Measurements from ENCODE around the gene OPTC. TPM values are rescaled to one million over a fixed set of nuclear protein-coding genes. Genes with fewer than 3 reads are reported as not detected.

The OPTC gene
- total and polyA plus RNA-seq, 2 donors (not counting 1 experiment from before 2014, with no cell fraction given): not detected

- no peaks in the 10 kb centered on the region for H3K79me2 ChIP-seq (ENCODE audit: control insufficient read depth, insufficient read depth, low read length)
- ATAC-seq (ENCODE audit: low read depth) (no peak), DNase-seq (no peak)
- H3K9ac ChIP-seq (ENCODE audit: low read length): no peak overlapping the region
- Mint-ChIP-seq H3K27me3 (no peaks in the 10 kb centered on the region), H3K9me3 (ENCODE audit: insufficient read depth) (no peaks in the 10 kb centered on the region), H3K27ac (no peak overlapping the region), H3K4me3 (no peak overlapping the region), H3K4me1 (no peaks in the 10 kb centered on the region)
- H3K4me1 ChIP-seq (ENCODE audit: control insufficient read depth in 2 of 2, insufficient read depth in 2 of 2, low read length in 2 of 2): no peaks in the 10 kb centered on the region
- H3K27ac ChIP-seq (ENCODE audit: low read length in 2 of 2): no peak overlapping the region
- H3K9me3 ChIP-seq (ENCODE audit: control extremely low read depth in 1 of 3, control insufficient read depth in 2 of 3, insufficient read depth in 1 of 3, low read length in 2 of 3): no peaks in the 10 kb centered on the region
- no peak overlapping the region for H2AFZ ChIP-seq (ENCODE audit: insufficient read depth, low read depth, low read length, poor library complexity, severe bottlenecking)
- ChIA-PET CTCF (interaction anchor here (0.9 kb wide), 1 partner anchor 175 kb away, joined by 4 read pairs; no protein-coding TSS in a partner anchor), POLR2A (no interaction called here)
- no peaks in the 10 kb centered on the region for H3K27me3 ChIP-seq (replicated peaks in 1 of 4; ENCODE audit: control extremely low read depth in 1 of 4, control insufficient read depth in 3 of 4, insufficient read depth in 4 of 4, low read length in 3 of 4)
- no peak overlapping the region for H3K4me2 ChIP-seq (replicated peaks; ENCODE audit: low read depth, low read length, poor library complexity, severe bottlenecking)
- TF ChIP-seq EZH2 (IDR thresholded peaks at IDR 0.05; ENCODE audit: borderline replicate concordance, insufficient read depth, low read depth, low read length, poor library complexity, severe bottlenecking) (no peak), CTCF (IDR thresholded peaks at IDR 0.05) (no peak)
- intact Hi-C loops (cut with micrococcal nuclease): no loop called here
- H3K4me3 ChIP-seq (ENCODE audit: control extremely low read depth in 1 of 5, extremely low read depth in 1 of 5, insufficient read depth in 1 of 5, low read depth in 2 of 5, low read length in 4 of 5): no peak overlapping the region
- no peaks in the 10 kb centered on the region for H4K20me1 ChIP-seq (ENCODE audit: control insufficient read depth, insufficient read depth, low read length, poor library complexity, severe bottlenecking)
- no peaks in the 10 kb centered on the region for H3K36me3 ChIP-seq (replicated peaks in 1 of 2; ENCODE audit: control extremely low read depth in 1 of 2, control insufficient read depth in 1 of 2, extremely low read depth in 1 of 2, insufficient read depth in 2 of 2, low read length in 1 of 2)
- WGBS (ENCODE audit: insufficient coverage): 82% methylated on average over 6 of the region's 6 CpGs
These were observed 32.6 kb downstream of the OPTC start for GRCh38 chr1:203526572-203526971.

DNA sequence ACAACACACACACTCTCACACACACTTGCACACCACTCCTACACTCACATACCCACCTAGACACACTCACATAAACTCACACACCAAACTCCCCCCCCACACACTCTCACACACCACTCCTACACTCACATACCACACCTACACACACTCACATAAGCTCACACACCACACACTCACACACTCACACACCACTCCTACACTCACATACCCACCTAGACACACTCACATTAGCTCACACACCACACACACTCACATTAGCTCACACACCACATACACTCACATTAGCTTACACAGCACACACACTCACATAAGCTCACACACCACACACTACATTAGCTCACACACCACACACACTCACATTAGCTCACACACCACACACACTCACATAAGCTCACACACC, 33.1 kb downstream of the OPTC start:
- ChIA-PET CTCF (interaction anchor here (0.6 to 1.3 kb wide), 3 partner anchors 33 to 355 kb away, joined by 3 to 4 read pairs (median 3); partner anchors contain the start of gene OPTC), POLR2A (no interaction called here)
- Histone ChIP-seq H2AFZ (ENCODE audit: insufficient read depth, low read depth, low read length, poor library complexity, severe bottlenecking) (no peak overlapping the region), H3K27ac (ENCODE audit: low read length in 2 of 2) (no peak overlapping the region), H3K4me2 (replicated peaks; ENCODE audit: low read depth, low read length, poor library complexity, severe bottlenecking) (no peak overlapping the region), H3K4me1 (ENCODE audit: control insufficient read depth in 2 of 2, insufficient read depth in 2 of 2, low read length in 2 of 2) (no peaks in the 10 kb centered on the region), H3K36me3 (replicated peaks in 1 of 2; ENCODE audit: control extremely low read depth in 1 of 2, control insufficient read depth in 1 of 2, extremely low read depth in 1 of 2, insufficient read depth in 2 of 2, low read length in 1 of 2) (no peaks in the 10 kb centered on the region), H4K20me1 (ENCODE audit: control insufficient read depth, insufficient read depth, low read length, poor library complexity, severe bottlenecking) (no peaks in the 10 kb centered on the region), H3K27me3 (replicated peaks in 1 of 4; ENCODE audit: control extremely low read depth in 1 of 4, control insufficient read depth in 3 of 4, insufficient read depth in 4 of 4, low read length in 3 of 4) (no peaks in the 10 kb centered on the region), H3K9me3 (ENCODE audit: control extremely low read depth in 1 of 3, control insufficient read depth in 2 of 3, insufficient read depth in 1 of 3, low read length in 2 of 3) (no peaks in the 10 kb centered on the region), H3K9ac (ENCODE audit: low read length) (no peak overlapping the region), H3K79me2 (ENCODE audit: control insufficient read depth, insufficient read depth, low read length) (no peaks in the 10 kb centered on the region), H3K4me3 (ENCODE audit: control extremely low read depth in 1 of 5, extremely low read depth in 1 of 5, insufficient read depth in 1 of 5, low read depth in 2 of 5, low read length in 4 of 5) (no peak overlapping the region)
- DNase-seq: no peak
- H3K4me1 Mint-ChIP-seq: no peaks in the 10 kb centered on the region
- no peak overlapping the region for H3K4me3 Mint-ChIP-seq
- intact Hi-C loops (cut with micrococcal nuclease): no loop called here
- H3K9me3 Mint-ChIP-seq (ENCODE audit: insufficient read depth): no peaks in the 10 kb centered on the region
- H3K27ac Mint-ChIP-seq: no peak overlapping the region
- ATAC-seq (ENCODE audit: low read depth): no peak
- TF ChIP-seq EZH2 (IDR thresholded peaks at IDR 0.05; ENCODE audit: borderline replicate concordance, insufficient read depth, low read depth, low read length, poor library complexity, severe bottlenecking) (no peak), CTCF (IDR thresholded peaks at IDR 0.05) (no peak)
- peaks cover 2% of the 10 kb centered on the region for H3K27me3 Mint-ChIP-seq

All from B cell (primary cell).